Activated T-helper 2 cell treated with anti-CD3 and anti-CD28 coated beads, Interferon-gamma antibody, Interleukin-2, Interleukin-4, amounts not matched to agents 10 μg/mL and 5 μg/mL and 100 μg/mL, durations not matched to agents 14 hours and 24 hours and 36 hours (primary cell): ENCODE results near the gene SCAI. TPM values are rescaled to one million over a fixed set of nuclear protein-coding genes. Genes with fewer than 3 reads are reported as not detected.
A peak's percentile ranks its signal among the peaks of the same experiment; 100 is the strongest.
"Not testable (repeated sequence)": the region's sequence is repeated elsewhere in the genome, so short reads cannot be mapped to it uniquely, and the experiment has no call there.

ENCODE experiments used
- DNase-seq: peaks from one replicate; pipeline ENCODE4 v3.0.0; 2021; ENCODE audit warnings: low spot score
- H3K27ac Mint-ChIP-seq: one replicate; pipeline ENCODE4 v1.8.0; 2021; ENCODE audit warnings: mixed read lengths
- H3K27me3 Mint-ChIP-seq: one replicate; pipeline ENCODE4 v1.8.0; 2021; ENCODE audit warnings: low read depth, mixed read lengths
- H3K36me3 Mint-ChIP-seq: one replicate; pipeline ENCODE4 v1.8.0; 2021; ENCODE audit warnings: low read depth, mixed read lengths
- H3K4me1 Mint-ChIP-seq: one replicate; pipeline ENCODE4 v1.8.0; 2021; ENCODE audit warnings: low read depth, mixed read lengths
- H3K4me3 Mint-ChIP-seq: one replicate; pipeline ENCODE4 v1.8.0; 2021; ENCODE audit warnings: low read depth, mild to moderate bottlenecking, moderate library complexity, mixed read lengths
- H3K9me3 Mint-ChIP-seq: one replicate; pipeline ENCODE4 v1.8.0; 2021; ENCODE audit warnings: mixed read lengths
- intact Hi-C: fragments of 100-400 bp; cut with micrococcal nuclease; formaldehyde crosslinking; loops from one replicate; pipeline ENCODE4 v1.15.1; 2023
- total RNA-seq: library from RNA; stranded (reverse); gene quantifications from 2 replicates; pipeline ENCODE4 v1.2.3, GENCODE V29; 2022

The SCAI gene
- total RNA-seq, 1 donor from 2014 or later, result 14.2 TPM

- H3K9me3 Mint-ChIP-seq, result no peaks in the 10 kb centered on the region
- H3K4me1 Mint-ChIP-seq, result peaks cover 13% of the 10 kb centered on the region
- no peak overlapping the region for H3K27ac Mint-ChIP-seq
- intact Hi-C loops, result no loop called here
- no peak overlapping the region for H3K4me3 Mint-ChIP-seq
- no peak for DNase-seq
- peaks cover 39% of the 10 kb centered on the region for H3K36me3 Mint-ChIP-seq
- no peaks in the 10 kb centered on the region for H3K27me3 Mint-ChIP-seq
These were observed 26.6 kb upstream of the SCAI start for GRCh38 chr9:125169895-125170294.

DNA sequence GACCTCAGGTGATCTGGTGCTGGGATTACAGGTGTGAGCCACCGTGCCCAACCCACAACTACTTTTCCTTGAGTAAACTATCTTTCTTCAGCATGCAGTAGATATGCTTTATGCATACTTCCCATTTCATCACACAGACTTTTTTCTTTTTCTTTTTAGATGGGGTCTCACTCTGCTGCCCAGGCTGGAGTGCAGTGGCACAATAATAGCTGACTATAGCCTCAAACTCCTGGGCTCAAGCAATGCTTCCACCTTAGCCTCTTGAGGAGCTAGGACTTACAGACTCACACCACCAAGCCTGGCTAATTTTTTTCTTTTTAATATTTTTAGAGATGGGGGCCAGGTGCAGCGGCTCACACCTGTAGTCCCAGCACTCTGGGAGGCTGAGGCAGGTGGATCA lies 23.4 kb upstream of the SCAI start:
- no peak for DNase-seq

DNA sequence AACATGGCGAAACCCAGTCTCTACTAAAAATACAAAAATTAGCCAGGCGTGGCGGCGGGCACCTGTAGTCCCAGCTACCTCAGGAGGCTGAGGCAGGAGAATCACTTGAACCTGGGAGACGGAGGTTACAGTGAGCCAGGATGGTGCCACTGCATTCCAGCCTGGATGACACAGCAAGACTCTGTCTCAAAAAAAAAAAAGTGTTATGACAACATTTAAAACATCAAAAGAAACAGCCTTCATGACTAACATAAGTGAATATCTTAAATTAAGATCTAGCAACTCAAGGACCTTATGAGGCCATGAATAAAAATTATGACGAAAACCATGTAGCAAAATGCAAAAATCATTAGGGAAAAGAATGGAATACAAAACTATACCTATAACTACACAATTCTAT lies 19.6 kb upstream of the SCAI start:
- H3K4me1 Mint-ChIP-seq, H3K4me3 Mint-ChIP-seq, H3K27me3 Mint-ChIP-seq, H3K9me3 Mint-ChIP-seq, intact Hi-C loops, DNase-seq, H3K27ac Mint-ChIP-seq: not testable (repeated sequence)
- peaks cover 16% of the 10 kb centered on the region for H3K36me3 Mint-ChIP-seq

More for the DNA sequence above, 23.4 kb upstream of the SCAI start:
- Mint-ChIP-seq H3K27me3 (no peaks in the 10 kb centered on the region), H3K36me3 (peaks cover 27% of the 10 kb centered on the region), H3K4me3 (no peak overlapping the region), H3K4me1 (peaks cover 3% of the 10 kb centered on the region), H3K9me3 (no peaks in the 10 kb centered on the region), H3K27ac (no peak overlapping the region)
- intact Hi-C loops, result no loop called here

GRCh38 chr9:125161284-125161918 lies 18.1 kb upstream of the SCAI start:
- Mint-ChIP-seq H3K4me1 (peaks cover 2% of the 10 kb centered on the region), H3K4me3 (no peak overlapping the region), H3K36me3 (peaks cover 23% of the 10 kb centered on the region), H3K9me3 (no peaks in the 10 kb centered on the region), H3K27me3 (no peaks in the 10 kb centered on the region), H3K27ac (peak overlapping the region; percentile 72)
- intact Hi-C loops, result no loop called here
- DNase-seq, result no peak

DNA sequence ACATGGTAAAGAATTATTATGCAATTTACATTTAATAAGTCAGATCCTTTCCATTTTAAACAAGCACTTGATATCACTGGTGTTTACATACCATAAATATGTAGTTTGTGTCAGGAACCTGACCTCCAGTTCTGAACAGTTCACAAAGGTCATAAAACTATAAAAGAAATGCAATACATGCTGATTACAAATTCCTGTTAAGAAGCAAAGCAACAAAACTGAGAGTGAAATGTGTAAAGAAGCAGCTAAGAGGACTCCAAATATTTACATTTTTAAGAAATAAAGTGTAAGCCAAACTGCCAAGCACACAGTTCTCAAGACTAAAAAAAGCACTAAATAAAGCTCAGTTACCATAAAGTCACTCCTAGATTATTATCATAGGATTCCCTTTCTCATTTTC lies 17.4 kb upstream of the SCAI start:
- no peaks in the 10 kb centered on the region for H3K27me3 Mint-ChIP-seq
- intact Hi-C loops, result no loop called here
- H3K36me3 Mint-ChIP-seq, result peaks cover 23% of the 10 kb centered on the region
- H3K9me3 Mint-ChIP-seq, result no peaks in the 10 kb centered on the region
- no peak overlapping the region for H3K4me3 Mint-ChIP-seq
- no peak for DNase-seq
- peaks cover 2% of the 10 kb centered on the region for H3K4me1 Mint-ChIP-seq
- H3K27ac Mint-ChIP-seq, result peak overlapping the region; percentile 72

GRCh38 chr9:125156551-125156950 lies 13.2 kb upstream of the SCAI start:
- Mint-ChIP-seq H3K4me3 (no peak overlapping the region), H3K27me3 (no peaks in the 10 kb centered on the region), H3K27ac (no peak overlapping the region), H3K9me3 (no peaks in the 10 kb centered on the region), H3K4me1 (peaks cover 2% of the 10 kb centered on the region), H3K36me3 (peaks cover 35% of the 10 kb centered on the region)
- DNase-seq, result no peak
- intact Hi-C loops, result no loop called here

GRCh38 chr9:125153712-125154367 lies 10.5 kb upstream of the SCAI start:
- intact Hi-C loops, result no loop called here
- Mint-ChIP-seq H3K27ac (no peak overlapping the region), H3K4me1 (peaks cover 4% of the 10 kb centered on the region), H3K27me3 (no peaks in the 10 kb centered on the region), H3K4me3 (no peak overlapping the region), H3K9me3 (no peaks in the 10 kb centered on the region), H3K36me3 (peaks cover 46% of the 10 kb centered on the region)
- DNase-seq, result no peak

- no peaks in the 10 kb centered on the region for H3K9me3 Mint-ChIP-seq
- peaks cover 7% of the 10 kb centered on the region for H3K4me1 Mint-ChIP-seq
- H3K27me3 Mint-ChIP-seq, result no peaks in the 10 kb centered on the region
- no peak for DNase-seq
- intact Hi-C loops, result no loop called here
- H3K27ac Mint-ChIP-seq, result no peak overlapping the region
- peaks cover 41% of the 10 kb centered on the region for H3K36me3 Mint-ChIP-seq
- no peak overlapping the region for H3K4me3 Mint-ChIP-seq
These were observed 8.4 kb upstream of the SCAI start for GRCh38 chr9:125151730-125152129.

GRCh38 chr9:125150349-125151245 lies 7.3 kb upstream of the SCAI start:
- H3K27me3 Mint-ChIP-seq, result no peaks in the 10 kb centered on the region
- peaks cover 39% of the 10 kb centered on the region for H3K36me3 Mint-ChIP-seq
- H3K4me1 Mint-ChIP-seq, result peaks cover 12% of the 10 kb centered on the region
- no peak for DNase-seq
- no peaks in the 10 kb centered on the region for H3K9me3 Mint-ChIP-seq
- no peak overlapping the region for H3K4me3 Mint-ChIP-seq
- intact Hi-C loops, result no loop called here
- H3K27ac Mint-ChIP-seq, result no peak overlapping the region

DNA sequence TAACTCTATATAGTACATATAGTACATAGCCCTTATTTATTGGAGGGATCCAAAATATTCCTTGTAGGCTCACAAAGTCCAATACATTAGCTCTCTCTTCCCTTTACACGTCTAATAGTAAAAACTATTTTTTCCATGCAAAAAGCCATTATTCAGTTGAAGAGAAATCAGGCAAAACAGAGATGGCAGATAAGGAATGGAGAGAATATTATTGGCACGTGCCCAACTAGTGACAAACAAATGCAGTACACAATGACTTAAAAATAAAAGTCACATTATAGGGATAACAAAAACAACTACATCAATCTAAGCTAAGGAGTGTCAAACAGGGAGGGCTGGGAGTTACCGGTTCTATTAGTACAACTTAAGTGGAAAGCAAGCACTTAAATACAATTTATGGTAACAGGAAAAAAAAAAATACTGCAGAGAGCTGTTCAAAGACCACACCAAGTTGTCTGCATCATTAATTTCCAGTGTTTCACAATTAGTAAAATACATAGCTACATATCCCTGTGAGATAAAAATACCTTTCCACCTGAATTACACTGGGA lies 4.1 kb upstream of the SCAI start:
- Mint-ChIP-seq H3K36me3 (peaks cover 25% of the 10 kb centered on the region), H3K4me3 (no peak overlapping the region), H3K27me3 (no peaks in the 10 kb centered on the region), H3K9me3 (no peaks in the 10 kb centered on the region), H3K4me1 (peaks cover 19% of the 10 kb centered on the region), H3K27ac (no peak overlapping the region)
- DNase-seq, result no peak
- intact Hi-C loops, result no loop called here

GRCh38 chr9:125146247-125146646 lies 2.9 kb upstream of the SCAI start:
- H3K4me3 Mint-ChIP-seq, result no peak overlapping the region
- peaks cover 26% of the 10 kb centered on the region for H3K4me1 Mint-ChIP-seq
- H3K27me3 Mint-ChIP-seq, result no peaks in the 10 kb centered on the region
- DNase-seq, result no peak
- peaks cover 22% of the 10 kb centered on the region for H3K36me3 Mint-ChIP-seq
- H3K27ac Mint-ChIP-seq, result no peak overlapping the region
- intact Hi-C loops, result no loop called here
- no peaks in the 10 kb centered on the region for H3K9me3 Mint-ChIP-seq

- no peak for DNase-seq
- Mint-ChIP-seq H3K36me3 (peaks cover 13% of the 10 kb centered on the region), H3K27ac (no peak overlapping the region), H3K4me1 (peaks cover 28% of the 10 kb centered on the region), H3K4me3 (no peak overlapping the region), H3K27me3 (no peaks in the 10 kb centered on the region), H3K9me3 (no peaks in the 10 kb centered on the region)
- intact Hi-C loops, result no loop called here
These were observed 2.1 kb upstream of the SCAI start for GRCh38 chr9:125145425-125145824.
